Measurements from ENCODE around the gene SLC25A6. TPM values are rescaled to one million over a fixed set of nuclear protein-coding genes. Genes with fewer than 3 reads are reported as not detected.
A peak's percentile ranks its signal among the peaks of the same experiment; 100 is the strongest.
"Not testable (repeated sequence)": the region's sequence is repeated elsewhere in the genome, so short reads cannot be mapped to it uniquely, and the experiment has no call there.

The SLC25A6 gene
- total RNA-seq, result 167 TPM

DNA sequence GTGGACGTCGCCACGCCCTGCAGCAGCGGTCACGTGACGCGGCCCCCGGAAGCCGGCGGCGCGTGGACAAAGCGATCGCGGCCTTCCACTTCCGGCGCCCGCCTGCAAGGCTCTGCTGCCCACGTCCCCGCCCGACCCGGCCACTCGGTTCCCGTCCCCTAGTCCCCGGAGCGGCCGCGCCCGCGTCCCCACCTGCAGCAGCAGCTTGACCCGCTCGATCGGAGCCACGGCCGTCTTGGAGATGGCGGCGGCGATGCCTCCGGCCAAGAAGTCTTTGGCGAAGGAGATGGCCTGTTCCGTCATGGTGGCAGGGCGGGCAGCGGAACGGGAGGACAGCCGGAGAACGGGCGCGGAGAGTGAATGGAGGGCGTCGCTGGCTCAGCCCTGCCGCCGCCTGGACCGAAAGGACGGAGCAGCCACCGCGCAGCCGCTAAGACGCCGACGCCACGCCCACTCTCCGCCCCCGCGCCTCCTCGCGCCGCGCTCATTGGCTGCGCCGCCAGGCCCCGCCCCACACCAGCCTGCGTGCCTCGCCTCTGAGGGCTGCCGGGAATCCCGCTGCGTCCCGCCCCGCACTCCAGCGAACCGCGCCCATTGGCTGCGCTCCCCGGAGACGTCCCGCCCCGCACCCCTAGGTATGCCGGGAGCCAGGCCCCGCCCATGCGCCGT lies at the start of gene SLC25A6:
Gene SLC25A6 (minus strand): TSS at position 407 of the 669 bp plus-strand sequence. CDS start 104 bp downstream, at position 303.
- ATAC-seq, result peak; percentile 97
- peak; percentile 100 for DNase-seq (ENCODE audit: low spot score)
- intact Hi-C loops (cut with DNase I), result no loop called here

DNA sequence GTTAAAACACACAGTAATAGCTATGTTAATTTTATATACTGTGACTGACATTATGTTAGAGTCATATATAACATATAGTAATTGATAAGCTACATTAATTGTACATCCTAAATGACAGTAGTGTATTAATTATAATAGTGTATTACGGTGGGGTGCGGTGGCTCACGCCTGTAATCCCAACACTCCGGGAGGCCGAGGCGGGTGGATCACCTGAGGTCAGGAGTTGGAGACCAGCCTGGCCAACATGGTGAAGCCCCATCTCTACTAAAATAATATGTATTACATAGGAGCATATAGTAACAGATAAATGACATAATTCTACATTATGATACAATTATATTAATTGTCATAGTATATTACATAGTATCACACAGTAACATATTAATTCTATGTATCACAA lies 48.6 kb upstream of the SLC25A6 start:
- intact Hi-C loops (cut with DNase I), result no loop called here
- peak; percentile 32 for DNase-seq (ENCODE audit: low spot score)
- ATAC-seq, result no peak

DNA sequence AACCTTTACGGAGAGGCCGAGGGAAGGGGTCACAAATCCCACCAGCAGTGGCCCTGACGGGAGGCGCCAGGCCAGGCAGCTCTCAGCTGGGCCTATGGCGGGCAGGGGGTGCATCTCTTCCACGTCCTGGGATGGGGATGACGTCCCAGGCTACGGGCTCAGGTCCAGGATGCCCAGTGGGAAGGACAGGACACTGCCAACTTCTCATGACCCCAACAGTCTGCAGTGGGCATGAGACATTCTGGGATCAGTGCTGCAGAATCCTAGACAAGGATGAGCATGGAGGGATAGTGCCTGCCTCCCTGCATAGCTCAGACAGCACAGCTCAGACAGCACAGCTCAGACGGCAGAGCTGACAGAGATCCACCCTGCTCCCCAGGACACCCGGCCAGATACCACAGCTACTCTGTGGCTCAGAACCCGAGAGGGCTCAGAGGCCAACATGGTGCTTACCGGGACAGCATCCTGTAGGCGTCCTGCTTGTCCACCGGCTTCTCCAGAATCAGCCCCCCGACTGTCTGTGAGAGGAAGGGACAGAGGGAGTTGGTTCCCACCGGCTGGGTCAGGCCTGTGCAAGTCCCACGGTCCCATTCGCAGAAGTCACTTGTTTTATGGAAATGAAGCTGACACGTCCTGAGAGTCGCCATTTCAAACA lies 43.5 kb upstream of the SLC25A6 start:
- intact Hi-C loops (cut with DNase I), result no loop called here
- ATAC-seq, result no peak
- DNase-seq (ENCODE audit: low spot score), result peak; percentile 45

DNA sequence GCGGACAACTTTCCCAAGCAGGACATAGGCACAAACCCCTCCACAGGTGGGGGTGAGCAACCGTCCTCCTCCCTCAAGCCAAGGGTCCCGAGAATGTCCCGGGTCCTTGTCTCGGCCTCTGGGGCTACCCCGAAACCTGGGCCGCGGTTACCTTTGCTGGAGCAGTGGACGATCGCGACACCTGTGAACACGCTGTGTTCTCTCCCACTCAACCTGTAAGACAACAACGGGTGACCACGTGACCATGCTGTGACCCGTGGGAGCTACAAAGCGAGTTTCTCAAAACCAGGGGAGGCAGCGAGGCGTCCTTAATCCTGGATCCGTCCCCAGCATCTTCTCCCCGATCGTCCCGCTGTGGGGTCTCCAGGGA lies 42.9 kb upstream of the SLC25A6 start:
- DNase-seq (ENCODE audit: low spot score) (peak; percentile 55), ATAC-seq (no peak)
- intact Hi-C loops (cut with DNase I), result no loop called here

DNA sequence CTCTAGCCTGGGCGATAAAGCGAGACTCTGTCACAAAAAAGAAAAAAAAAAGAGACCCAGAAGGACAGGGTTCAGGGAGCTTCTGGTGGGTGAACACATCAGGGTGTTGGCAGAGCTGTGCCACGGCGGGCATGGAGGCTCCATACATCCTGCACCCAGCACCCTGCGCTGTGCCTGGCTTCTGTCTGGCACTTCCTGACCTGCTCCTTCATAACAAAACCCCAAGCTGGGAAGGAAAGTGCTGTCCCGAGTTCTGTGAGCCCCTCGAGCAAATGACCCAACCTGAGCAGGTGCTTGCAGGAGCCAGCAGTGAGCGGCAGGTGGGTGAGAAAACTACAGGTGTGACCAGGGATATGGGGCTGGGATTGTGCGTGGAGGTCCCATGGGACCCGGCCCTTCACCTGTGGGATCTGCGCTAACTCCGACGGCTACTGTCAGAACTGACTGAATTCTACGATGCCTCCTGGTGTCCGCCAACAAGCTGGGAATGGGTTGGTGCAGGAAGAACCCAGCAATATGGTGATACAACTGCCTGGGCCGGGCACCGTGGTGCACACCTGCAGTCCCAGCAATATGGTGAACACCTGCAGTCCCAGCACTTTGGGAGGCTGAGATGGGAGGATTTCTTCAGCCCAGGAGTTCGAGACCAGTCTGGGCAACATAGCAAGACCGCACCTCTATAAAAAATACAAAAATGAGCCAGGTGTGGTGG lies 41.9 kb upstream of the SLC25A6 start:
- DNase-seq (ENCODE audit: low spot score) (no peak), ATAC-seq (peak; percentile 31)
- intact Hi-C loops (cut with DNase I), result no loop called here

DNA sequence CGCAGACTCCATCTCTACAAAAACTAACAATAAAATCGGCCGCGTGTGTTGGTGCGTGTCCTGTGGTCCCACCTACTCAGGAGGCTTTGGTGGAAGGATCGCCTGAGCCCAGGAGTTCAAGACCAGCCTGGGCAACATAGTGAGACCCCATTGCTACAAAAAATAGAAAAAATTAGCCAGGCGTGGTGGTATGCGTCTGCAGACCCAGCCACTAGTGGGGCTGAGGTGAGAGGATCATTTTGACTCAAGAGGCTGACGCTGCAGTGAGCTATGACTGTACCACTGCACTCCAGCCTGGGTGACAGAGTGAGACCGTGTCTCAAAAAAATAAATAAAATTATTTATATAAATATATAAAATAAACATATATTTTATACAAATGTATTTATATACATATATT lies 38.5 kb upstream of the SLC25A6 start:
- intact Hi-C loops (cut with DNase I), result no loop called here
- peak; percentile 27 for DNase-seq (ENCODE audit: low spot score)
- no peak for ATAC-seq

DNA sequence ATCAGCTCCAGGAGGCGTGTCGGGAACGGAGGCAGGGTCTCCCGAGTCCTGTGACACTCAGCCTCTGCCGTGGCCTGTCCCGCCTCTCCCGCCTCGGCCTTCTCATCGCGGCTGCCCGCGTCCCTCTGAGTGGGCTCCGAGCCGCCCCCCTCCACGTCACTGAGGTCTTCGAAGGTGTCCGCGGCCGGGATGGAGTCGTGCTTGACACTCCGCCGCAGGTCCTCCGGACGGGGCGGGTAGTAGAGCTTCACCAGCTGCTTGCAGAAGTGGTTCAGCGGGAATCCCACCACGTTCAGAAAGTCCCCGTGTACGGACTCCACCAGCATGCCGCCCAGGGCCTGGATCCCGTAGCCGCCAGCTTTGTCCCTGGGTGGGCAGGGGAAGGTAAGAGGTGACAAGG lies 35.8 kb upstream of the SLC25A6 start:
- DNase-seq (ENCODE audit: low spot score) (peak; percentile 46), ATAC-seq (no peak)

DNA sequence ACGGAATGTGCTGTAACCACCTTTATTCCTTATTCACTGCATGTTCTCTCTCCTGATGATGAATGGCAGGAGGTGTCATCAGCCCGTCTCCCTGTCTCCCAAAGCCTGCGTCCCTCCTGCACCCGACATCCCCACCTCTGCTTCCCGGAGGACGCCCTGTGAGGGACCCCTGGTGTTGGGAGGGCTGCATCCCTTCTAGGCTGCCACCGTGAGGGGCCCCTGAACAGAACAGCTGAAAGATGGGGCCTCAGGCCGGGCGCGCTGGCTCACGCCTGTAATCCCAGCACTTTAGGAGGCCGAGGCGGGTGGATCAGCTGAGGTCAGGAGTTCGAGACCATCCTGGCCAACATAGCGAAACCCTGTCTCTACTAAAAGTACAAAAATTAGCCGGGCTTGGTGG lies 34.4 kb upstream of the SLC25A6 start:
- ATAC-seq; intact Hi-C loops (cut with DNase I): not testable (repeated sequence)
- peak; percentile 45 for DNase-seq (ENCODE audit: low spot score)

More for the DNA sequence above, 35.8 kb upstream of the SLC25A6 start:
- intact Hi-C loops (cut with DNase I), result no loop called here

DNA sequence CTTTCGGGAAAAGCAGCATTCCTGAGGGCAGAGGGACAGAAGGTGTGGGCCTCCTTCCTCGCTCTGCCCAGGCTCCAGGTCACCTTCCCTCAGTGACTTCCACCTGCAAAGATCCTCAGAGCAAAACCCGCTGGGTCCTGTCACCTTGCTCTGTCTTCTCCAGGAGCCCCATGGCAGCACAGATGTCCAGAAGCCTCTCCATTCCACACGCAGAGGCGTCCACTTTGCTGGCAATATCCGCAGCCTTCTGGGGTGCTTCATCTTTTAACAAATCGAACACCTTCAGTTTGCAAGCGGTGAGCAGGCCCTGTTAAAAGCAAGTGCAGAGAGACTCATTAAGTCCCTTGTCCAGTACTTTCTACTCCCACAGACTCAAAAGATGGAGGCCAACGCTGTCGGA lies 33.5 kb upstream of the SLC25A6 start:
- ATAC-seq (no peak), DNase-seq (ENCODE audit: low spot score) (peak; percentile 33)
- intact Hi-C loops (cut with DNase I), result no loop called here

DNA sequence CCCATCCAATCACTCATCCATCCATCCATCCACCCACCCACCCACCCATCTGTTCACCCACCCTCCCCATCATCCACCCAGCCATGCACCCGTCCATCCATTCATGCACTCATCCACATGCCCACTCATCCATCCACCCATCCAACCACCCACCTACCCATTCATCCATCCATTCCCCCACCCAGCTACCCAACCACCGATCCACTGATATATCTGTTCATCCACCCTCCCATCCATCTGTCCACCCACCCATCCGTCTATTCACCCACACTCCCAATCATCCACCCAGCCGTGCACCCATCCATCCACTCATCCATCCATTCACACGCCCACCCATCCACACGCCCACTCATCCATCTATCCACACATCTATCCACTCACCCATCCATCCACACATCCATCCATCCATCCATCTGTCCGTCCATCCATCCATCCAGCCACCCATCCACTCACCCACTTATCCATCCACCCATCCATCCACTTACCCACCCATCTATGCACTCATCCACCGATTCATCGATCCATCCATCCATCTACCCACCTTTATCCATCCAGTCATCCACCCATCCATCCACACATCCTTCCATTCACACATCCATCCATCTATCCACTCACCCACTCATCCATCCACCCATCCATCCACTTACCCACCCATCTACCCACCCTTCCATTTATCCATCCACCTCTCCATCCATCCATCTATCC lies 32.4 kb upstream of the SLC25A6 start:
- peak; percentile 21 for DNase-seq (ENCODE audit: low spot score)
- intact Hi-C loops (cut with DNase I), result no loop called here

DNA sequence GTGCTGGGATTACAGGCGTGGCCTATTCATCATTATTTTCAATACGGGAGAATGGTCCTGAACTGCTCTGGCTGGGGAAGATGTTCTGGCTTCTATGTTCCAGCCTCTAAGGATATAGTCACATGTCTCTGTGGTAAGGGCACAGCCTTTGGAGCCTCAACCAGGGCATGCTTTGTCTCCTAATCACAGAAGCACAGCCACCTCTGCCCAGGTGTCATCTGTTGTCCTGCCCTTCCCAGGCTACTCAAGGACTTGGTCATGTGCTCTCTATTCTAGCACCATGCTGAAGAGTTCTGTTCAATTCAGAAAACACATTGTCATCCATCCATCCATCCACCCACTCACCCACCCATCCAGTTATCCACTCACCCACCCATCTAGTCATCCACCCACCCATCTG lies 31.3 kb upstream of the SLC25A6 start:
- intact Hi-C loops (cut with DNase I), result no loop called here
- DNase-seq (ENCODE audit: low spot score) (peak; percentile 40), ATAC-seq (no peak)

More for the DNA sequence above, 32.4 kb upstream of the SLC25A6 start:
- no peak for ATAC-seq

DNA sequence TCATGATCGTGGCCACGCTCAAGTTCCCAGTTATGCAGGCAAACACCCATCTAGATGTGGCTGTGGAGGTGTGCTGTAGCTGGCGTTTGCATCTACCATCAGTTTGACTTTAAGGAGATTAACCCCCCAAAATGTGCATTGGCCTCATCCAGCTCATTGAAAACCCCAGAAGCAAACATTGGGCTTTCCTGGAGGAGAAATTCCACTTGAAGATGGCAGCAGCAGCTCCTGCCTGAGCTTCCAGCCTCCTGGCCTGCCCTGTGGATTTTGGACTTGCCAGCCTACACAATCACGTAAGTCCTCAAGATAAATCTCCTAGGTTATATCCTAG lies 30.2 kb upstream of the SLC25A6 start:
- DNase-seq (ENCODE audit: low spot score) (no peak), ATAC-seq (no peak)
- intact Hi-C loops (cut with DNase I), result no loop called here

DNA sequence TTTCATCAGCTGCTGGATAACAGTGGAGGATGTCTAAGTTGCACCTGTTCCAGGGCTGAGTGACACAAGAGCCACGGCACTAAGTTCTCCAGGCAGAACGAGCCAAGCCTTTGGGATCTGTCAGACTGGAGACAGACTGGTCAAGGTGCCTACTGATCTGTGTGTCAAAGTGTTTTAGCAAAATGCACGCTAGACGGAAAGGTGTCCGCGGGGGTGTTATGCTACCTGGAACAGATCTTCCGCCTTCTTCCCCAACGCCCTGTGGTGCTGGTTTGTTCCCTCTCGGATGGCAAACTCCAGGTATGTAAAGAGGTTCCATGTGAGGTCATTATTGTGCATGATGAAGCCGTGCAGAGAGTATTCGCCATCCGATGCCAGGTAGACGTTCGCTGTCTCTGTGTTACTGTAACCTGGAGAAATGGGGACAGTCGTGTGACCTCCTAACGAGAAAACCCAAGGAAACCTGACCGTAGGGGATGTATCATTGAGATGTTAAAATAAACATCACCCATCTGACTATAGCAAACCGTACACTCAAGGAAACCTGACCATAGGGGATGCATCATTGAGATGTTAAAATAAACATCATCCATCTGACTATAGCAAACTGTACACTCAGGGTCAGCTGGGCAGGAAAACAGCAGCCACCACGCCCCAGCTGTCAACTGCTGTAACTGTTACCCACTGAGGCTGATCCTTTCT lies 29.7 kb upstream of the SLC25A6 start:
- DNase-seq (ENCODE audit: low spot score) (peak; percentile 43), ATAC-seq (no peak)
- intact Hi-C loops (cut with DNase I), result no loop called here

DNA sequence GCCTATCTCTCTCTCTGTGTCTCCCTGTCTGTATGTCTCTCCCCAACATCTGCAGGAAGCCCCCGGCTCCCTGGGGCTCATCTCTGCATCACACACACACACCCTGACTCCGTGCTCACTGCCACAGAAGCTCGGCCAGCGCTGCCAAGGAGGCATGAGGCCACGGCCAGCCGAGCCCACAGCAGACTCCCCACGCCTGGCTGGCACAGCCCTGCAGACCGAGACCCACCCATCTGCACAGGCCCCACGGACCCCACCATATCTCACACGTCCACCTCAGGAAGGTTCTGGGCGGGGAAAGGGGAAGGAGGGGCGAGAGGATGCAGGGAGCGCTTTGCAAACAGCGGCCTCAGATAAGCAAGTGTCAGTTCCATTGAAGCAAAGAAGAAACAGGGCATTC lies 28.5 kb upstream of the SLC25A6 start:
- ATAC-seq, result no peak
- peak; percentile 50 for DNase-seq (ENCODE audit: low spot score)

DNA sequence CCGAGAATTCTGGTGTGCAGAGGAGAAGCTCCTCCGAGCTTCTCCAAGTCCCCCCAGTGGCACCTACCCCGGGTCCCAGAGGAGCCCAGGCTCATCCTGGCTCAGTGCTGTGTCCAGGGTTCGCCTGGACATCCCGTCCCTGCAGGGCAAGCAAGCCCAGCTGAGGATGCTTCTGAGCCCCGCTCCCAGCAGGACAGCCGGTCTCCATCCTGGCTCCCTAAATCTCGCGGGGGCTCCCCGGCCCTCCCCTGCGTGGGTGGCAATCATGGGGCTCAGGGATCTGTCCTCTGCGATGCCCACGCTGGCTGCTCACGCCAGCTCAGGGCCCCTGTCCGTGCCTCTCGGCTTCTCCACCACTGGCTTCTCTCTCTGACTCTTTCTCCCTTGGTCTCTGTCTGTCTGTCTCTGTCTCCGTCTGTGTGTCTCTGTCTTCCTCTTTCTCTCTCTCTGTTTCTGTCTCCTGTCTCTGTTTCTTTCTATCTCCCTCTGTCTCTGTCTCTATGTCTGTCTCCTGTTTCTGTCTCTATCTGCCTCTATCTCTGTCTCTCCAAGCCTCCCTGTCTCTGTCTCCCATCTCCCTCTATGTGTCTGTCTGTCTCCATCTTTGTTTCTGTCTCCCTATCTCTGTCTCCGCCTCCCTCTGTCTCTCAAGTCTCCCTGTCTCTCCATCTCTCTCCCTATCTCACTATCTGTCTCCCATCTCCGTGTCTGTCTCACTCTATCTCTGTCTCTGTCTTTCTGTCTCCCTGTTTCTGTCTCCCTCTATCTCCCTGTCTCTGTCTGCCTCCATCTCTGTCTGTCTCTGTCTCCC lies 27.8 kb upstream of the SLC25A6 start:
- ATAC-seq, result no peak
- peak; percentile 47 for DNase-seq (ENCODE audit: low spot score)
- intact Hi-C loops (cut with DNase I), result no loop called here

More for the DNA sequence above, 28.5 kb upstream of the SLC25A6 start:
- intact Hi-C loops (cut with DNase I), result no loop called here

DNA sequence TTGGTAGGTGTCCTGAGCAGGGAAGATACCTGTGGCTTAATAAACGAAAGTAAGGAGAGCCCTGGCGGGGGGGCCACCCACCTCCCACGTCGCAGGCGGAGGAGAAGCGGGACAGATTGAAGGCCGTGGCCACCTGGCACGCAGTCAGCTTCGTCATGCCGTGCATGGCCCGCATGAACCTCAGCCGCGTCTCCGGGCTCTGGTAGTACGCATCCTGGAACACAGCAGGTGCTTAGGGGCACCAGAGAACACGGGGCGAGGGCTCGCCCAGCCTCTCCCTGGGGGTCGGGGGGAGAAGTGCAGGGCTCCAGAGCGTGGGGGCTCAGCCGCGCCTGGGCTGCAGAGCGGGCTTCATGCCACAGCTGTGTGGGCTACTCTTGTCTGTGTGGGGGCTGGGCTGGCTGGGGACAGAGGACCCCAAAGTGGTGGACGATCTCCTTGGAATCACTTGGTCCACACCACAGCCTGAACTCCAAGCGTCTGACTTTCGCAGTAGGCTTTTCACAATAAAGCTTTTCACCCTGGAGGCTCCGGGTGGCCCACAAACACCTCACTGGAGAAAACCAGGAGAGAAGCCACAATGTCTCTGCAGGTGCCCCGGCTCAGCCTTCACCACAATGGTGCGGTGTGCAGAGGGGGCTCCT lies 27.1 kb upstream of the SLC25A6 start:
- DNase-seq (ENCODE audit: low spot score) (peak; percentile 61), ATAC-seq (peak; percentile 26)
- intact Hi-C loops (cut with DNase I), result no loop called here

DNA sequence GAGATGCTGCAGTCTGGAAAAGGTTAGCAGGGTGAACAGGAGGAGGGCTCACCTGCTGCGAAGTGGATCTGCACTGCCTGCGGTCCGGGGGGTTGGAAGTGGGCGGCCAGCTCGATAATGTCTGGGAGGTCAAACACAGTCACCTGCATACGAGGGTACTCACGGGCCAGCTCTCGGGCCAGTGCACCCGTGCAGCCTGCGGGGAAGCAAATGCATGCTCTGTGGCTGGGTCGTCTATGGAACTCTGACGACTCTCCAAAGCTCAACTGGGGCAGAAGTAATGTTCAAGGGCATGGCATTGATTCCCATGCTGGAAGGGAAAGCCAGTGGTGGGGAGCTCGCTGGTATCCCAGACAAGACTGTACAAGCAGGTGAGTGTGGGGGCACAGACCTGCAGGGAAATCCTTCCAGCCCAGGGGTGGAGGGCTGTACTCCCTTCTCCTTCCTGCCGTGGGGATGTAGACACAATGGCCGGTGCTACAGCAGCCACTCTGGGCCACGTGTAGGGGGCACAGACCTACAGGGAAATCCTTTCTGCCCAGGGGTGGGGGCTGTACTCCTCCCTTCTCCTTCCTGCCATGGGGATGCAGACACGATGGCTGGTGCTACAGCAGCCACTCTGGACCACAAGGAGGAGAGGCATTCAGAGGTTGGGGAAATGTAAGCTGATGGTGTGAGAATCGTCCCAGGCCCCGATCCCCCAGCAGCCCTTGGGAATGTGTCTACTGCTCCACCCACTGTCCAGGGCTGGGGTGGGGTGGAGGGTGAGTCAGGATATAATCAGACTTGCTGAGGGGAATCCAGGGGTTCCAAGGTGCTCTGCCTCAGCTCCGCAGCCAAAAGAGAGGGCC lies 26.2 kb upstream of the SLC25A6 start:
- intact Hi-C loops (cut with DNase I), result no loop called here
- DNase-seq (ENCODE audit: low spot score) (peak; percentile 54), ATAC-seq (no peak)
